Calu3 (cell line): ENCODE measurements around the gene CD276. TPM values are rescaled to one million over a fixed set of nuclear protein-coding genes. Genes with fewer than 3 reads are reported as not detected.
"Not testable (repeated sequence)": the region's sequence is repeated elsewhere in the genome, so short reads cannot be mapped to it uniquely, and the experiment has no call there.

ENCODE experiments used
- BruUV-seq: library from RNA; stranded (reverse); fragments of 400-500 nt; replicated peaks from 2 replicates; lab custom pipeline; 2021; lab: Mats Ljungman, UMichigan
- CTCF ChIA-PET: fragments of 300-600 bp; sonication (Branson Sonifier 250); formaldehyde crosslinking; loops from one replicate; lab custom pipeline; 2022; ENCODE audit warnings: antibody characterized with exemption; lab: Charles Lee
- DNase-seq: peaks from one replicate; pipeline ENCODE4 v3.0.0; 2022
- H3K27ac Mint-ChIP-seq: one replicate; pipeline ENCODE4 v1.8.0; 2022; ENCODE audit warnings: mixed read lengths; ENCODE audit not compliant: unreplicated experiment
- H3K27me3 Mint-ChIP-seq: one replicate; pipeline ENCODE4 v1.8.0; 2022; ENCODE audit warnings: mixed read lengths; ENCODE audit not compliant: unreplicated experiment
- H3K36me3 Mint-ChIP-seq: one replicate; pipeline ENCODE4 v1.8.0; 2022; ENCODE audit warnings: mild to moderate bottlenecking, moderate library complexity, mixed read lengths; ENCODE audit not compliant: insufficient read depth, unreplicated experiment
- H3K4me1 Mint-ChIP-seq: one replicate; pipeline ENCODE4 v1.8.0; 2022; ENCODE audit warnings: mild to moderate bottlenecking, low read depth, mixed read lengths; ENCODE audit not compliant: unreplicated experiment
- H3K4me3 Mint-ChIP-seq: one replicate; pipeline ENCODE4 v1.8.0; 2022; ENCODE audit warnings: mild to moderate bottlenecking, low read depth, moderate library complexity, mixed read lengths; ENCODE audit not compliant: unreplicated experiment
- H3K9me3 Mint-ChIP-seq: one replicate; pipeline ENCODE4 v1.8.0; 2022; ENCODE audit warnings: low read depth, mixed read lengths; ENCODE audit not compliant: unreplicated experiment
- intact Hi-C: fragments of 100-400 bp; cut with micrococcal nuclease; formaldehyde crosslinking; loops from one replicate; pipeline ENCODE4 v1.10.0; 2022; ENCODE audit not compliant: unreplicated experiment
- total RNA-seq: library from RNA; stranded (reverse); gene quantifications from 2 replicates; pipeline ENCODE4 v1.2.3, GENCODE V29; 2022
- TF ChIP-seq, protein P1 (sequence below): fragments of 200-600 bp; IDR thresholded peaks from one replicate; pipeline ENCODE4 v1.8.0; 2022; ENCODE audit warnings: antibody characterized with exemption; ENCODE audit not compliant: unreplicated experiment

CD276 gene
- total RNA-seq, 1 experiment from 2014 or later, result 84.6 TPM

DNA sequence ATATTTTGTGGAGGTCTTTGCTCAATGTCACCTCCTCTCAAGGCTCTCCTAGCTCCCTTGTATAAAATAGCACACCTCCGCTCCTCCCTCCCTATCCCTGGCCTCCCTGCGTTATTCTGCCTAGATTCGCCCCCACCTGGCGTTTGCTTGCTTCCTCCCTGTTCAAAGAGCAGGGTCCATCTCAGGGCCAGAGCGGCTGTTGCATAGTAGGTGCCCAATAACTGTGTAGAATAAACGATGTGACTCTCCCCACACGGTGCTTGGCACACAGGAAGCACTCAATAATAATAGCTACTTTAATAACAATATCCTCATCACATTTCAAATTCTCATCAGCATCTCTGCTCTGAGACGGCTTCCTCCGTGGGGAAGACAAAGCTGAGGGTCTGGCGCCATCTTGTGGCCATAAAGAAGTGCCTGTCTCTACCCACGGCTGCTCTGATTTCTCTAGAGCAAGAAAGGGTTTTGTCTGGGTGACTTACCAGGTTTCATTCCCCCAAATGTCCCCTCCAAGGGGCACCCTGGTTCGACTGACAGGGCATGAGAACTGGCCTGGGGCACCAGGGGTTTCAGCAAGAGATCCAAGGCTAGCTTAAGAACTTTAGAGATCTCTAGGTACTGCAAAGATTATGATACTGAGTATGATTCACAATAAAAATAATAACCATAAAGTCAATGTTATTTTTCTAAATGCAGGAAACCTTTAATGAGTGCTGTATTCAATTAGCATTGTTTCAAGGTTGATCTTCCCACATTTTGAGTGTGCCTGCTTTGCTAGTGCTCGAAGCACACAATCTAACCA lies 16.1 kb downstream of the CD276 start:
- Mint-ChIP-seq H3K4me3 (no peak overlapping the region), H3K27ac (no peak overlapping the region), H3K27me3 (no peaks in the 10 kb centered on the region), H3K9me3 (no peaks in the 10 kb centered on the region), H3K36me3 (no peaks in the 10 kb centered on the region), H3K4me1 (peaks cover 10% of the 10 kb centered on the region)
- no TSS peak for BruUV-seq
- intact Hi-C loops, result loop anchor here (1.0 to 2.0 kb wide), 4 partner anchors 23 to 393 kb away; no protein-coding TSS in a partner anchor
- DNase-seq, result peak; percentile 75
- TF ChIP-seq, protein P1, sequence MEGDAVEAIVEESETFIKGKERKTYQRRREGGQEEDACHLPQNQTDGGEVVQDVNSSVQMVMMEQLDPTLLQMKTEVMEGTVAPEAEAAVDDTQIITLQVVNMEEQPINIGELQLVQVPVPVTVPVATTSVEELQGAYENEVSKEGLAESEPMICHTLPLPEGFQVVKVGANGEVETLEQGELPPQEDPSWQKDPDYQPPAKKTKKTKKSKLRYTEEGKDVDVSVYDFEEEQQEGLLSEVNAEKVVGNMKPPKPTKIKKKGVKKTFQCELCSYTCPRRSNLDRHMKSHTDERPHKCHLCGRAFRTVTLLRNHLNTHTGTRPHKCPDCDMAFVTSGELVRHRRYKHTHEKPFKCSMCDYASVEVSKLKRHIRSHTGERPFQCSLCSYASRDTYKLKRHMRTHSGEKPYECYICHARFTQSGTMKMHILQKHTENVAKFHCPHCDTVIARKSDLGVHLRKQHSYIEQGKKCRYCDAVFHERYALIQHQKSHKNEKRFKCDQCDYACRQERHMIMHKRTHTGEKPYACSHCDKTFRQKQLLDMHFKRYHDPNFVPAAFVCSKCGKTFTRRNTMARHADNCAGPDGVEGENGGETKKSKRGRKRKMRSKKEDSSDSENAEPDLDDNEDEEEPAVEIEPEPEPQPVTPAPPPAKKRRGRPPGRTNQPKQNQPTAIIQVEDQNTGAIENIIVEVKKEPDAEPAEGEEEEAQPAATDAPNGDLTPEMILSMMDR, result peak; percentile 87
- CTCF ChIA-PET, result interaction anchor here (0.7 to 6.4 kb wide), 11 partner anchors 11 to 394 kb away, joined by 3 to 52 read pairs (median 8); partner anchors contain the start of gene CD276

- intact Hi-C loops, H3K4me3 Mint-ChIP-seq, H3K9me3 Mint-ChIP-seq, H3K27me3 Mint-ChIP-seq, H3K36me3 Mint-ChIP-seq, H3K27ac Mint-ChIP-seq, BruUV-seq, H3K4me1 Mint-ChIP-seq, DNase-seq: not testable (repeated sequence)
- TF ChIP-seq, protein P1, result peak; percentile 22
- CTCF ChIA-PET, result interaction anchor here (1.1 to 6.4 kb wide), 2 partner anchors 66 to 67 kb away, joined by 3 to 52 read pairs; no protein-coding TSS in a partner anchor
Observed at GRCh38 chr15:73702311-73703239, 18.4 kb downstream of the CD276 start.

- H3K9me3 Mint-ChIP-seq, BruUV-seq, intact Hi-C loops, DNase-seq, H3K27me3 Mint-ChIP-seq, H3K27ac Mint-ChIP-seq, H3K36me3 Mint-ChIP-seq, H3K4me3 Mint-ChIP-seq, H3K4me1 Mint-ChIP-seq: not testable (repeated sequence)
- CTCF ChIA-PET, result interaction anchor here (1.1 to 2.3 kb wide), 3 partner anchors 26 to 143 kb away, joined by 3 to 15 read pairs (median 14); no protein-coding TSS in a partner anchor
Observed at GRCh38 chr15:73703601-73704000, 19.4 kb downstream of the CD276 start.

- CTCF ChIA-PET, result interaction anchor here (0.6 to 2.3 kb wide), 14 partner anchors 8 to 463 kb away, joined by 3 to 18 read pairs (median 4); partner anchors contain the start of gene NPTN
- intact Hi-C loops, H3K27ac Mint-ChIP-seq, BruUV-seq, DNase-seq, H3K4me1 Mint-ChIP-seq, H3K36me3 Mint-ChIP-seq, H3K4me3 Mint-ChIP-seq, H3K9me3 Mint-ChIP-seq, H3K27me3 Mint-ChIP-seq: not testable (repeated sequence)
Observed at GRCh38 chr15:73704142-73704868, 20.1 kb downstream of the CD276 start.
